GM21529 (cell line): ENCODE results near the gene PRRT4.

Experiments
- ATAC-seq: cut with Tn5 transposase; IDR thresholded peaks from one replicate; pipeline ENCODE4 v1.9.1; 2021; ENCODE audit not compliant: unreplicated experiment

Gene PRRT4

DNA sequence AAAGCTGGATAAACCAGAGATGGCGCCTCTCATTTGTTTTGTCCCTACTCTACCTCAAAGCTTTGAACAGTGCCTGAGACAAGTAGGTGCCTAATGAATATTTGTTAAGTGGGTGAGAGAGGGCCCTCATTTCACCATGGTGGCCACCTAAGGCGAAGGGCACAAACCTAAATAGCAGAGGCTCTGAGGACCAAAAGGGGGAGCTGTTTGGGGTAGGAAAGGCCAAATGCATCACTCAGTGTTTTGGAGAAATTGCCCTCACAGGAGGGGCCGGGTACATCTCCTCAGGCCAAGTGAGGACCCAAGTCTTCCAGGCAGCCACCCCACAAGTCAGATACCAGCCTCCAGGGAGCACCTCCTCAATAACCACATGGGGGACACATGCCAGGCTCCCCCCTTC lies 34.3 kb upstream of the PRRT4 start:
- ATAC-seq = no peak

DNA sequence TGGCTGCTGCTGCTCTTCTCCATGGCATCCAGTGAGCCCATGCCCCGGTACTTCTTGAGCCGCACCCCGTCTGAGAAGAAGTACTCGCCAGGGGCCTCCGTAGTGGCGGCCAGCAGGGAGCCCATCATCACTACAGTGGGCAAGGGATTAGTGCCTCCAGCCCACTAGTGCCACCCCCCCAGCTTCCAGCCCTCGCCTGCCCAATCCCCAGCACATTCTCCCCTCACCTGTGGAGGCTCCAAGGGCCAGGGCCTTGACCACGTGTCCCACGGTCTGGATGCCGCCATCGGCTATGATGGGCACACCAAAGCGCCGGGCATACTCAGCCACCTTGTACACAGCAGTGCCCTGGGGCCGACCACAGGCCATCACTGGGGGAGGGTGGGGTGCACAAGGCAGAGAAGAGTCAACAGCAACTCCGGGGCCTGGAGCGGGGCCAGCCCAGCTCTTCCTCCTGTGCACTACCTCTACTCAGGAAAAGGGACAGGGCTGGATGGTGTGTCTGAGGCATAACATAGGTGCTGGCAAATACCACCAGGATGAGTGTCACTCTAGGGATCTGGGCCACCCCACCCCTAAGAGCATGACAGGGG lies 33.5 kb upstream of the PRRT4 start:
- ATAC-seq = no peak

DNA sequence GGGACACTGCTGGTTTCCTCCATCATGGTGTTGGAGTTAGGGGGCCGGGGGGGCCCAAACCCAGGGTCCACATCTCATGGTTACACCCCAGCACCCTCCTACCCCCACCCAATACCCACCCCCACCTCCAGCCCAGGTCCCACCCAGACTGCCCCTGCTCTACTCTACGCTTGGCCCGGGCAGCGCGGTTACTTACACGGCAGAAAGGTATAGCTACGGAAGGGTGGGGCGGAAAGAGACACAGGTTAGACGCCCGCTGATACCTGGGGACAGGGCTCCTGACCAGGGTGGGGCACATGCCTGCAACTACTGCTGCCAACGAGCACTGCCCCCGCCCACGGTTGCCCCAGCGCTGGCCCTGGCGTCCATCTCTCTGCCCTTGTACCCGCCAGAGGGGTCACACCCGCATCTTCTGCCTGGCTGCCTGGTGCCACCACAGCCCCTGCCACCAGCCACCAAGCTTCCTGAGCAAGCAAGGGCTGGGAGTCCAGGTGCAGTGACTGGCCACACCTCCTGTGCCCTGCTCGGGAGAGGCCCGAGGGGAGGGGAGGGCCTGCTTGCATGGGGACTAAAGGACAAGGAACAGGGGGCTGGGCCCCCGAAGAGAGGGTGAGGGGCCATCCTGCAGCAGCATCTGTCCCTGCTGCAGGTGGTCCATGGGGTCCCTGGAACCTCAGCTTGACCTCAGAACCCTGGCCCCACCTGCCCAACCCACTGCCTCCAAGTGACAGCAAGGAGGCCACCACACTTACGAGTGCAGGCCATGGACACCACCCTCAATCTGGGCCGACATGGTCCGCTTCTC lies 32.2 kb upstream of the PRRT4 start:
- ATAC-seq = no peak

DNA sequence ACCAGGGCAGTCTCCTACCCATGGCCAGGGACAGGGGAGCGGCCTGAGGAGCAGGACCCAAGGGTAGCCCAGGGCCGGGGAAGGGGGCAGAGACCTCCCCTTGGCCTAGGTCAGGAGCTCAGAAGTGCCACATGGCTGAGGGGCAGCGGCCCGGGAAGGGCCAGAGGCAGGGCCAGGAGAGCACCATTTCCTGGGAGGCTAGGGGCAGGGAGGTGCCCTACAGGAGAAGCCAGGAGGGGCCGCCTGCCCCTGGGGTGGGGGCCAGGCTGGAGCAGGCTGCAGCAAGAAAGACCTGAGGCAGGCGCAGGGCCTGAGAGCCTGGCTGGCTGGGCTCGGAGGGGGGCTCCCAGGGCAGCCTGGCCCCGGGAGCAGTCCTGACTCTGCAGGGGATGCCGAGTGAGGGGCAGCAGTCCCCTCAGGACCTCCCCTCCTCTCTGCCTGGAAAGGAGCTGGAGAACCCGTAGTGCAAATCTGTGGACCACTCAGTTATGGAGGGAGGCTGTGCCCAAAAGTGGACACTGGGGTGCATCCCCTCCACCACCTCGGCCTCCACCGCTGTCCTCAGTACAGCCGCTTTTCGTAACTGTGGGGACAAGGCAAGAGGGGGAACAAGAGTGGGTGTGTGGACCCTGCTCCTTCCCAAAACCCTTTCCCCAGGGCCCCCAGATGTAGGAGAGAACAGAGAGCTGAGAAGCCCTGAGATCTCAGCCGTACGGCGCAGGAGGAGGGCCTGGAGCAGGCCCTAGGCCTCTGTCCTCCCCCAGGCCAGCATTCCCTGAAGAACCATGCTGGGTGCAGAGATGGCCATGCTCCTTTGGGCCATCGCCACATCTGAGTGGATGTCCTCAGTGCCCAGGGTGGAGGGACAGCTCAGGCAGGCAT lies 31.2 kb upstream of the PRRT4 start:
- ATAC-seq = no peak

DNA sequence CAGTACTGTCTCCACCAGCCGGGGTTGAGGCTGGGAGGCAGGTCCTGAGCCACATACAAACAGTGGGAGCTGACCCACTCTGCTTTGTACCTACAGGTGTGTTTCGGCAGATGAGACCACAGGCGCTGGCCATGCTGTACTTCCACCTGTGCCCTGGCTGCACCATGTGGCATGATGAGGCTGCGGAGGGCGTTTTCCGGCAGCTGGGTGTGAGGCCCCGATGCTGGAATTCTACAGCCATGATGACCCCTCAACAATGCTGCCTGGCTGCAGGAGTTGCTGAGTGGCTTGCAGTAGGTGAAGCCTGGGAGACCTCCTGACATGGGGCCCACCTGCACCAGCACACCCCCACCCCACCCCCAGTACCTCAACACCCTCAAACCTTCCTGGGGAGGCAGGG lies 30.3 kb upstream of the PRRT4 start:
- ATAC-seq = no peak

DNA sequence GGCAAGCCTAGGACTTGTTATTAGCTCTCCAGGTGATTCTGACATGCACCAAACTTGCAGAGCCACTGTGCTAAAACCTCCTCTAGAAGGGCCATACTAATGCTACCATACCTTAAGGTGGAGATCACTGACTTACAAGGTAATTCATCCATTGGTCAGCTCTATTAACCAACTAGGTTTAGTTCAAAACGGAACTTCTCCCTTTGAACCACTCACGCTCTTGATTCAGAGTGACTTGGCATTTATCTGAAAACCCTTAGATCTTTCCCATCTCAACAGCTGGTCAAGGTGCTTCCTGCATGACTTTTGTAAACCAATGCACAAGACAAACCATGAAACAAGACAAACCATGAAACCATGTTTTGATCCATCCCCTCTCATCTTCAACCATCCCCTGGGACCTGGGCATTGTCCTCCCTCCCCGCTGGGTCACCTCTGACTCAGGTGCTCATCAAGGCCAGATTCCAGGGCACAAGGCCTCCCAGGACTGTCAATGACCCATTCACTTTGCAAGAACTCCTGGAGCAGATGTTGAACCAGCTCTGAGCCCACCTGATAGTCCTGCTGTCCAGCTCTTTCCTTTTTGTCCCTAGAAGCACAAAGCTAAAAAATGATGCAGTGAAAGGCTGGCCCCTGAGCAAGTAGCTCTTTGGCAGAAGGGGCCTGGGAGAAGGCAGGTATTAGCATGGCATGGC lies 29.5 kb upstream of the PRRT4 start:
- no peak for ATAC-seq

- ATAC-seq = no peak
Measured at GRCh38 chr7:128389618-128390329, 28.3 kb upstream of the PRRT4 start.

DNA sequence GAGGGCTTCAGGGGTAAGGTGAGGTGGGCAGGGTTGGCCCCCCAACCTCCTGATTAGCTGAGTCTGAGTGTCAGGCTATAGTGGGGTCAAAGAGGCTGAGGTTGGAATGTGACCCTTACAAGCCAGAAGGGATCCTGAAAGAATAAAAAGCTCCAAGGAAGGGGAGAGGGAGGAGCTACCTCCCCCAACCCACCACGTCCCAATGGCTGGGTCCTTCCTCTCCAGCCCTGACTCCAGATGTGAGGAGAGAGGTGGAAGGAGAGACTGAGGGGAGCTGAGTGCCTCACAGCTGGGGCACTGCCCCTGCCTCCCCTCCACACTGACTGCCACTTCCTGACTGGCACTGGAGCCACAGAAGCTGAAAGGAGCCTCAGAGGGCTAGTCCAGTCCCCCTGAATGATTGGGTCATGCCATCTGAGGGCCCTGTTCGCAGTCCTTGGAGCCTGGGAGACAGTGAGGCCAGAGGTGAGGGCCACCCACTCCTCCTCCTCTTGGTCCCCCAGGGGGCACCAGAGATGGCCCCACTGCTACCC lies 27.7 kb upstream of the PRRT4 start:
- no peak for ATAC-seq

DNA sequence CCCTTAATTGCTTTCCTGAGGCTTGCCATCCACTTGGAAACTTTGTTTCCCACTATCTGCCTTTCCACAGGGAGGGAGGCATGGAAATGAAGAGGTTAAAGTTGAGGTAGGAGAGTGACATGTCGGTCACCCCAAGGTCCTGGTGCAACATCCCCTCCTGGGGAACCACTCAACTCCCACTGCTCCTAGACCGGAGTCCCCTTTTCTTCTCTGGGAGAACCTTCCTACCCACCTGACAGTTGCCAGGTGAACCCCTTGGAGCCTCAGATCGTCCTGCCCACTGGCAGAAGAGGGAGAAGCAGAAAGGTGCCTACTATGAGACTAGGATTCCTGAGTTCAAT lies 26.6 kb upstream of the PRRT4 start:
- ATAC-seq = no peak

DNA sequence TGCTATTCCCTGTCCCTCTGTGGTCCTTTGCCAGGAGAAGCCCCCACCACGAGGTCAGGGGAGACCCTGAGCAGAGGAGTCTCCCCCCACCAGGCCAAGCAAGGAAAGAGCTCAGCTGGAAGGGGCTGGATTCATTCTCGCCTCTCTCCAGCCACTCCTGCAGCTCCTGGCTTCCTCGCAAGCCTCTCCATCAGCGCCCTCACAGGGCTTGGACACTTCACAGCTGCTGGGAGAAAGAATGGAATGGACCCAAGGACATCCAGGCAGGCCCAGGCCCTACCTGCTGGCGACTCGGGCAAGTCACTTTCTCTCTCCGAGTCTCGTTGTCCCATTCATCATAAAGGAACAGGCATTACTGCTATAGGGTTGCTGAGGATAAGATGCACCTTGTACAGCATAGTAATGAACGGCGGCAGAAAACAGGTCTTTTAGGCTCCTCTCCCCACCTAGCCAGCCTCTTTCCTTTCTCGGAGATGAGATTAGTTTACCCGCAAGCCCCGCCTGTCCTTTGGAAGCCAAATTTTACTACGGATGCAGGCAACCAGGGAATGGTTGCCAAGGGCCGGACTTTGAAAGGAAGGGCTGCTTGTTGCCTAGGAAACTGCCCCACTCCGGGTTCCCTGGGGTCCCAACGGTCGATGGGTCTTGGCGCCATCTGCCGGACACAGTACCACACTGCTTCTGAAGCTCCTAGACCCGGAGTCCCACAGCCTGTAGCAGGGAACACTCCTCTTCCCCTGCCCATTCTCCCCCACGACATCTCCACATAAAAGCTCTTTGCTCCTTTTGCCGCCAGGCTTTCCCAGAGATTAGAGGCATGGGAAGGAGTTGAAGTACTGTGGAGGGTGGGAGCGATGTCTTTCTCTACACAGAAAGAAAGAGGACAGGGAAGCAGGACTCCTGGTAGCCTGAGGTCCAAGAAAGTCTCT lies 26.0 kb upstream of the PRRT4 start:
- peak; percentile 75 for ATAC-seq

GRCh38 chr7:128385988-128386925 lies 24.8 kb upstream of the PRRT4 start:
- ATAC-seq = no peak

DNA sequence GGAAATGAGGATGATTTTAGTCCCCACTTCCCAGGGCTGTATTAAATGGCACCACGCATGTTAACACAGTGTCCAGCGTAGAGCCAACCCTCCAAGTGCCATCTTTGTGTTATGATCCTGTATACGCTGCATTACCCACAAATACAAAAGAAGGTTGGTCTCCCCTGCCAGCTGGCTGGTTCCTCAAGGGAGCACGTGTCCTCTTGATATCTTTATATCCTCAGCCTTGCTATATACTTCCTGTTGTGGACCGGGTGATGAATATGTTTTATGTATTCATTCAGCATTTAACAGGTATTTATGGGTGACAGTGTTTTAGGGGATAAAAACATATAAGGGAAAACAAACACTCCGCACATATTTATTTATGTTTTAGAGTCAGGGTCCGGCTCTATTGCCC lies 23.2 kb upstream of the PRRT4 start:
- ATAC-seq = no peak

DNA sequence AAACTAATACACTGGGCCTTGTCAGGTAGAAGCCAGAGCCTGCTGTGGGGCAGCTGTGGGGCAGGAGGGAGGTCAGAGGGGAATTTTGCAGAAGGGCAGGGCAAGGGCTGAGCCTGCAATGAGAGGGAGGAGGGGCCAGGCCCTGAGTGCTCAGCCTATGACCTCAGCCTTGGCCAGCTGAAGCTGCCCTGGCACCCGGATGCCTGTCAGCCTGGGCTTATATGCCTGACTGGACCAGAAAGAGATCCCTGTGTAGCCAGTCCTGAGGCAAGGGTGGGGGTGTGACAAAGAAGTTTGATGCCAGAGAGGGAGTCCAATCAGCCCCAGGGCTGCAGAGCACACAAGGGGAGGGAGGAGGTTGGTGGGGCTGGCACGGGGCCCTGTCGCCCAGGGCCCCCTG lies 22.3 kb upstream of the PRRT4 start:
- ATAC-seq = no peak

- no peak for ATAC-seq
Measured at GRCh38 chr7:128381161-128381821, 19.8 kb upstream of the PRRT4 start.

- no peak for ATAC-seq
Measured at GRCh38 chr7:128380483-128381106, 19.1 kb upstream of the PRRT4 start.

DNA sequence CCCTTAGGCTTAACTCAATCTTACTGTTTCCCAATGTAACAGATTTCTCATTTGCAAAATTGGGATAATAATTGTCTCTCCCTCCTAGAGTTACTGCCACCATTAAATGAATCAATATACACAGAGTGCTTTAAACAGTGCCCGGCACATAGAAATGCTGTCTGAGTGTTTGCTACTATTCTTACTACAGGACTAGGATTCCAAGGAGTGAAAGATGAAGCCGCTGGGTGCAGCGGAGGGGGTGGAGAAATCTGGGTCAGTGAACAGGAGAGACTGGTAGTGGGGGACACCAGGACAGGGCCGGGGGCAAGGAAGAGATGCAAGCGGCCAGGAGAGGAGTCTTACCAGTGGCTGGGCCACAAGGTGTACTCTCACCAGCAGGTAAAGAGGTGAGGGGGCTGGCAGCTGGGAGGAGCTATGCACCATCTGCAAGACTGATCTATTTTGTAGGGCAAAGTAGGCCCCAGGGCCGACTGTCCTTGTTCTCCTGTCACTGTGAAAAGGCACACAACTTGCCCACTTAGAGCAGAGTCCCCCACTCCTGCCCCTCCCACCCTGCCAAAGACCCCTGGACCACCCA lies 18.5 kb upstream of the PRRT4 start:
- no peak for ATAC-seq

DNA sequence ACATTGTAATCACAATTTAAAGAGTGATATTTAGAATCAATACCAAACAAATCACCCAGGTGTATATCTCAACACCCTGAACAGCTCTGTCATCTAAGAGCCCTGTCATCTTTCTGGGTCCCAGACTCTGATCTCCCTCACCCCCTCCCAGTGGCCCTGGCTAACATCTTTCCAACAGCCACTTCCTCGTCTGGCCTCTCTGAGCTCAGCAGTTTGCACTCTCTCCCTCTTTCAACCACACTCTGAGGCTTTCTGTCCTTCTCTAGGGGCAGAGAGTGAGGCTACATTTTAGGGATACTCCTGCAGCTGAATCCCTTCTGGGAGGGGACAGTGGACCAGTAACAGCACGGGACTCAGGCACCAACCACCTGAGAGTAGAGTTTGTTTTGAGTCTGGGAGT lies 17.1 kb upstream of the PRRT4 start:
- no peak for ATAC-seq
